T follicular helper cell (primary cell): ENCODE measurements around the gene LRBA.
"Not testable (repeated sequence)": the region's sequence is repeated elsewhere in the genome, so short reads cannot be mapped to it uniquely, and the experiment has no call there.

ENCODE experiments used
- DNase-seq: peaks from one replicate; pipeline ENCODE4 v3.0.0-alpha.2; 2020; ENCODE audit warnings: low read depth

The LRBA gene

DNA sequence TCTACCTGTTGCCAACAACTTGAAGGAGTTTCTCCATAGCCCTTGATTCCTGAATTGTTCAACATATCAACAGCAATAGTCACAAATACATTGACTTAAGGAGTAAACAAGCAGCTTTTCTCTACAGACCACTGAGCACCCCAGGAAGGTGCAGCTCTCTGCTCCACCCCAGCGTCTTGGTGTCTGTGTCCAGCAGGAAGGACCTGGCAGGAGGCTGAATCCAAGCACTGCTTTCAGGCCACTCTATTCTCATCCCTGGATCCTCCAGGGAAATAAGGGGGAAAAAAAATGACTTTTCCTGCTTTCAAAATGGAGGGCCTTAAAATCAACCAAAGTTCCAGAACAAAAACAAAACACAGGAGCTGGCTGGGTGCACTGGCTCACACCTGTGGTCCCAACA lies 593.5 kb downstream of the LRBA start:
- DNase-seq, result no peak

DNA sequence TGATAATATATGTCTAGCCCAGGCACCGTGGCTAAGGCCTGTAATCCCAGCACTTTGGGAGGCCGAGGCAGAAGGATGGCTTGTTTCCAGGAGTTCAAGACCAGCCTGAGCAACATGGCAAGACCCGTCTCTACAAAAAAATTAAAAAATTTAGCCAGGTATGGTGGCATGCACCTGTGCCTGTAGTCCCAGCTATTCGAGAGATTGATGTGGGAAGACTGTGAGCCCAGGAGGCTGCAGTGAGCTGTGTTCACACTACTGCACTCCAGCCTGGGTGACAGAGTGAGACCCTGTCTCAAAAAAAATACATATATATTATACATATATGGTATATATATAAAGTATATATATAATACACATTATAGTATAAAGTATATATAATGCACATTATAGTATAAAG lies 595.1 kb downstream of the LRBA start:
- DNase-seq, result no peak

DNA sequence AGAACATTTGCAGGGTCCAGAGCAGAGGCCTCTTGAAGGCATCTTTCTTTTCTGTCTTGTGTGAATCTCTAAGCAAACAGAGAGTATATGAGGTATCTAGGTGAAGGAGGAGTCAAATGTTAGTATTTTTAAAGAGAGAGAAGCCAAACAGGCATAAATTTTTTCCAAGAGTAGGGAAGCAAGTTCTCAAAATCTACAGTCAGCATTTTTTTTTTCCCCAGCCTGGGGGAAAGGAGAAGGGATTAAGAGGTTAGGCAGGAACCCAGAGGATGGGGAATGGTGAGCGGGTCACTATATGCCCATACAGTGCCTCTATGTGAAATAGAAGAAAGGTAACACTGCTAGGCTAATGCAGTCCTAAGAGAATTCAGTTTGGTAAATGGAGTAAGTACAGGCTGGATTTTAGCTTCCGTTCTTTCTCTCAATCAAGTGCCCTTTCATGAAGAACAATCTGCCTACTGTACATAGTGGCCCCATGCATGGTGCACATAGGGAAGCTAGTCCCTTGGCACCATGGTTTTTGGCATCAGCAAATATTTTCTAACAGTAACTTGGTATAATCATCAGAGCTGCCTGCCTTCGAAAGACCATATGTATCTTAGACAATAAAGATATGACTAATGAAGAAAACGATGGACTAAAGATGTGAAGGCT lies 596.2 kb downstream of the LRBA start:
- DNase-seq, result no peak

DNA sequence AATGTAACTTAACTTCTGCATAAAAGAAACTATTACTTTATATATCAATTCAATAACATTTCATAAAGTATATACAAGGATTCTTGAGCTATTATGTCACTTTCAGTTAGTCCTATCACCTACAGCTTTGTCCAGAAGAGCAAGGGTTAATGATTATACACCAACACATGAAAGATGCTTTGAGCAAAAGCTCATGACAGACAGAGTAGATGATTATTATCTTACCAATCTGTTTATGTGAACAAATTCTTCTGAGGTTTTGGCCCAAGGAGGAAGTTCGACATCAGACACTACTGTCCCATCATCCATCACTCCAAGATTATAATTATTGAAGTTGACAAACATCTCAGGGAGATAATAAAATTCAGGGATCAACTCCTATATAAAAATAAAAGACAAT lies 599.9 kb downstream of the LRBA start:
- no peak for DNase-seq

DNA sequence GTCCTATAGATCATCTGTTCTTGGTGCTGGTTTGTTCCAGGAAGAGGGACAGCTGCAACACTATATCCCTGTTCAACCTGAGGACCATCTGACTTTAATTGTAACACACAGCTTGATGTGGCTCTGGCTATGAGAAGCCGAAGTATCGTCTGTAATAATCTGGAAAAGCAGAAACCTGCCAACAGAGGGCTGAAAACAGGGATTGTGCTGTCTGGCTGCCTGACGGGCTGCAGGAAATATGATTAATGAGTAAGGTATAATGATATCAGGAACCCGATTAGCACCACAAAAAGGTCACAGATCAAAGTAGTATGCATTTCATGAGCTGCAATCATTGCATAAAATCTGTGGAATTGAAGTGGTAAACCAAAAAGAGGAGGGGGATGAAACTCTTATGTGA lies 603.6 kb downstream of the LRBA start:
- no peak for DNase-seq

DNA sequence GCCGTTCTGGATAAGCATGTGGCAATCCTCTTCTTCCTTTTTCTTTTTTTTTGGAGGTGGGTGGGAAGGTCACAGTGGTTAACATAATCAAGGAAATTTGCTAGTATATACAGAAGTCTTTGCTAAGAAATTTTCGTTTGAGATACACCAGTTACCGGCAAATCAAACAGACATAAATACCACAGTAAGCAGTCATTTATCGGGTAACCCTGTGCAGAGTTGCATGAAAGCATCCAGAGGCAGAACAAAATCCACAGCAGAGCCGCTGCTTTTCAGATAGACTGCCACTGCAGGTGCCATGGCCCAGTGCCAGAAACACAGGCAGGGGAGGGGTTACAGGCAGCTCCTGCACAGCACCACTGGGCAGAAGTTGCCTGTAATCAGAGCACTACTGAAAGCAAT lies 612.2 kb downstream of the LRBA start:
- DNase-seq, result no peak

DNA sequence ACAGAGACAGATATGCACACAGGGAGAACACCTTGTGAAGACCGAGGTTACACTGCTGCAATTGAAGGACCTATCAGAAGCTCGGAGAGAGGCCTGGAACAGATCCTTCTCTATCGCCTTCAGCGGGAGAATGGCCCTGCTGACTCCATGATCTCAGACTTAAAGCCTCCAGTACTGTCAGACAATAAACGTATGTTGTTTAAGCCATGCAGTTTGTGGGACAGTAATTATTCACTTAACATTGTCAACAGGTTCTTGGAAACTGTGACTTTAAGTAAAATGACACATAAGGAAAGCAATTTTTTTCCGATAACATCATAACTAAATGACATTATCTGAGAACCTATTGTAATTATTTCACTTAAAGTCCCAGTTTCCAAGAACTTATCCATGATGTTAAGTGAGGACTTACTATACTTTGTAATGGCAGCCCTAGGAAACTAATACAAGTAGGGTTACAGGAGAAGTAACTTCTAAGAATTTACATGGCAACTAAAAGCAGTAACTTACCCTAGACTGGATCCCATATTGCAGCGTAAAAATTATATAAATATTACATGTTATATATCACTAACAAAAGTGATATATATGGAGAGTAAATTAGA lies 613.9 kb downstream of the LRBA start:
- no peak for DNase-seq

DNA sequence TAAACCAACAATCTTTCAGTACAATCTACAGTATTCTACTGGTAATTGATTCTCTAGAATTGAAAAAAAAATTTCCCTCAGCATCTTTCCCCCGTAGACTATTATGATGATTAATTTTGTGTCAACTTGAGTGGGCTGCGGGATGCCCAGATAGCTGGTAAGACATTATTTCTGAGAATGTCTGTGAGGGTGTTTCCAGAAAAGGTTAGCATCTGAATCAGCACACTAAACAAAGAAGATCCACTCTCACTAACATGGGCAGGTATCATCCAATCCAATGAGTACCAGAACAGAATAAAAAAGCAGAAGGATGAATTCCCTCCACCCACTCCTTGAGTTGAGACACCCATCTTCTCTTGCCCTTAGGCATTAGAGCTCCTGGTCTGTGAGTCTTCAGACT lies 619.2 kb downstream of the LRBA start:
- DNase-seq, result no peak

DNA sequence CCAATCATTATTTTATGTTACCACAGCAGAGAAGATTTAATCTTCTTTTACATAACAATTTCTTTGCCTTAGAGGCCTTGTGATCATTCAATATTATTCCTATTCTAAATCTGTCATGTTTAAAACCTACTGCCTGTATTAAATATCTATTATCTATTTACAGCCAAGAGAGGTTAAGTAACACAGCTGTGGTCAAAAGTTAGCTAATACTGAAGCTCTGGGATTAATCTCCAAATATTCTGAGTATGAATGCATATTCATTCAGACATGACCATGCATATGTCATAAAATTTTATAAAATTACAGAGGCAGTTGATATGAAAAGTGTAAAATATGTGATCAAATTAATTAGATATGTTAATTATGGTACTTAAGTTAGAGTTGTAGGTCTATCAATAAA lies 621.0 kb downstream of the LRBA start:
- DNase-seq, result no peak

DNA sequence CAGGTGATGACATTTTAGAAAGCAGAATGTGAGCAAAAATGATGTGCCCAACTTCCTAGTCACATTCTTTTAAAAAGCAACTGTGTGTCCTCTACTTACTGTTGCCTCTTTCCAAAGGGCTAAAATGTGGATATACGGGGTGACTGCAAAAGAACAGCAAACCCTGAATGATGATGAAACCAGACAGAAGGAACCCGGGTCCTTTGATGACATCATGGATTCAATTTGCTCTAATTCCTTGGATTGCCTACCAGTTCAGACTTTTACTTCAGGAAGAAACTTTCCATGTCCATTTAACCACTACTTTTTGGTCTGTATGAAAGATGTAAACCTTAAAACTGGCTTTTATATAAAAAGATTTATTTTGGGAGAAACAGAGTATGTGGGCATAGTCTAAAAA lies 624.0 kb downstream of the LRBA start:
- no peak for DNase-seq

DNA sequence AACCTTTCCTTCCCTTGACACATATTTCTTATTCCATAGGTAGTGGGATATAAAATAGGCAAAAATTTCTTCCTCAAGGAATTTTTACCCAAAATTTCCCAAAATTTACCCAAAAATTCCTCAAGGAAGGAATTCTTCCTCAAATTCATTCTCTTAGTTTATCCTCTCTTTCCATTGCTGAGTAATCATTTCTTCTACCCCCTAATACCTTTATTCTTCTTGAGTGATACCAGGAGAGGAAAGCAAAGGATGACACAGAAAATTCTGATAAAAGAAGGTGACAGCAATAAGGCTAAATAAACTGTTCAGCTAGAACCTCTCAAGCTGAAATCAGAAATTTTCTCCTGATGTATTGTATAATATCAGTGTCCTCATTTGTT lies 624.6 kb downstream of the LRBA start:
- no peak for DNase-seq

DNA sequence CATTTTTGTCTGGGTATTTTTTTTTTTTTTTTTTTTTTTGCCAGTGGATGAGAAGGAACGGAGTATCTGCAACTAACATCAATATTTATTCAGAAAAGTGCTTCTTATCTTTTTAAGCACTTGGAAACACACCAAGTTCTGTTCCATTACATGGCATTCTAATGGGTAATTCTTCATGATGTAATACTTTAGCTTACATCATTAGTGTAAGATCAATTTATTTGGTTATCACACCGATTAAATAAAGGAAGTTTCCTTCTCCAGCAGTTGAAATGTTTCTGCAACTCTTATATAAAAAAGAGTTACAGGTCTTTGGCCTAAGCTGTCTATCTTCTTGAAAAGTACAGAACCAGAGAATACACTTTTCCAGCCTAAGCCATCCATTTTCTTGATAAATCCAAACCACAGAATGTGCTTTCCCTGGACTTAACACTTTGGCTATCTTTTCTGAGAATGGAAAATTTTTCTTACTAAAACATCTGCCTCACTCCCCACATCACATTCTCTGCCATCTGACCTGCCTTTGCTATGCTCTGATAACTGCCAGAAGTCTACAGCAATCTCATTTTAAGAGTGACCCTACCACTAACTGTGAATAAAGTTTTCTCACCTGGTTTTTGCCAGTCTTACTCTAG lies 625.1 kb downstream of the LRBA start:
- DNase-seq, result no peak

DNA sequence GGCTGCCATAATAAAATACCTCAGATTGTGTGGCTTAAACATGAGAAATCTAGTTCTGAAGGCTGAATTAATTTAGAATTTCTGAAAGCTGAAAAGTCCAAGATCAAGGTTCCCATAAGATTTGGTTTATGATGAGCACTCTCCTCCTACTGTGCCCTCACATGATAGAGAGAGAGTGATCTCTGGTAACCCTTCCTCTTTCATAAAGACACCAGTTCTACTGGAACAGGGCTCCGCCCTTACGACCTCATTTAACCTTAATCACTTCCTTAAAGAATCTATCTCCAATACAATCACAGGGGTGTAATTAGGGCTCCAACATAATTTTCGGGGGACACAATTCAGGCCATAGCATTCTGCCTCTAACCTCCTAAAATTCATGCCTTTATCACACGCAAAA lies 627.1 kb downstream of the LRBA start:
- DNase-seq, result no peak

DNA sequence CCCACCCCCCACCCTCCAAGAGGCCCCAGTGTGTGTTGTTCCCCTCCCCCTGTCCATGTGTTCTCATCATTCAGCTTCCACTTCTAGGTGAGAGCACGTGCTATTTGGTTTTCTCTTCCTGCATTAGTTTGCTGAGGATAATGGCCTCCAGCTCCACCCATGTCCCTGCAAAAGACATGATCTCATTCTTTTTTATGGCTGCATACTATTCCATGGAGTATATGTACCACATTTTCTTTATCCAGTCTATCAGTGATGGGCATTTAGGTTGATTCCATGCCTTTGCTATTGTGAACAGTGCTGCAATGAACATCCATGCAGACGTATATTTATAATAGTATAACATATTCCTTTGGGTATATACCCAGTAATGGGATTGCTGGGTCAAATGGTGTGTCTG lies 628.7 kb downstream of the LRBA start:
- DNase-seq, result not testable (repeated sequence)

DNA sequence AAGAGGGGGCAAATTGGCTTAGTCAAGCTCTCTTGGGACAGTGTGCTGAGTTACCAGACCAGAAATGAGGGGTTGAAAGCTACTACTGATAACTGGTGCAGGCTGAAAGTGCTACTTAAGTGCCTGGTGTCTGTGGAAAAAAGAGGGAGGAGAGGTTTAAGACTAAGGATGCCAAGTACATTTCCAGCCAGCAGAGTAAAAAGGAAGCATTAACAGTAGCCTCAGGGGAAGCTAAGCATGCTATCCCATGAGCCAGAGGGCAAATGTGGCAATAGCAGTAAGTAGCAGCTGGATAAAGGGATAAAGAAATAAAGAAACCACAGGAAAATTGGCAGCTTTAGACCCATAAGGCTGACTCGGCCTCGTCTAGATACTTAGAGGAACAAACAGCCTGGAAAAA lies 629.5 kb downstream of the LRBA start:
- no peak for DNase-seq

DNA sequence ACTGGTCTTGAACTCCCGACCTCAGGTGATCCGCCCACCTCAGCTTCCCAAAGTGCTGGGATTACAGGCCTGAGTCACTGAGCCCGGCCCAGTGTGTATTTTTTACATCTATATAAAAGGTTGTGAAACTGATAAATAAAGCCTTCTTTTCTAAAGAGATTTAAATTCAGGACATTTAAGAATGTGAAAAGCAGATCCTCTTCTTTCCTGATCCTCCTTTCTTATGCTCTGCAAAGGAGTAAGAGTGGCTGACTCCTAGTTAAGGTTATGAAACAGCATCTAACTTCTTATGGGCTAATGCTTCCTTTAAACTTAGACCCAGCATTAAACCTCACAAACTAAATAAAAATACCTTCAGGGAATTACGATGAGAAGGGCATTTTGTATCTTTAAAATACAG lies 630.8 kb downstream of the LRBA start:
- no peak for DNase-seq

DNA sequence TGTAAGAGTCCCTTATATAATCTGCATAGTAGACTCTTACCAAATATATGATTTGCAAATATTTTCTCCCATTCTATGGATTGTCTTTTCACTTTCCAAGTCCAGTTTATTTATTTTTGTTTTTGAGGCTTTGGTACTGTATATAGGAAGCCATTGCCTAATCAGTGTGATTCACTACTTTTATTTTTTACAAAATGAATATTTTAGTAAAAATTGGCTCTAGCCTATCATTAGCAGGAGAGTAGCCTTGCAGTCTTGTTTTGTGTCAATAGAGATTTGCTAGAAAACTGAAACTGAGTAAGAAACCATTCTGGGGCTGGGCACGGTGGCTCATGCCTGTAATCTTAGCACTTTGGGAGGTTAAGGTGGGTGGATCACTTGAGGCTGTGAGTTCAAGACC lies 633.1 kb downstream of the LRBA start:
- no peak for DNase-seq

DNA sequence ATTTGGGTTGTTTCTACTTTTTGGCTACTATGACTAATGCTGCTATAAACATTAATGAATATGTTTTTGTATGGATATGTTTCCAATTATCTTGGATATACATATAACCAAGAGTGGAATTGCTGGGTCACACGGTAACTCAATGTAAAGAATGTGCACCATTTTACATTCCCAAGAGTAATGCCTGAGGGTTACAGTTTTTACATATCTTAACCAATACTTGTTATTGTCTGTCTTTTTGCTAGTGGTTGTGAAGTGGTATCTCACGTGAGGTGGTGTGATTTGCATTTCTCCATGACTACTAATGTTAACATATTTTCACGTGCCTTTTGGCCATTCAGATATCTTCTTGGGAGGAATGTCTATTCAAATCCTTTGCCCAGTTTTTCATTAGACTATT lies 633.5 kb downstream of the LRBA start:
- no peak for DNase-seq

DNA sequence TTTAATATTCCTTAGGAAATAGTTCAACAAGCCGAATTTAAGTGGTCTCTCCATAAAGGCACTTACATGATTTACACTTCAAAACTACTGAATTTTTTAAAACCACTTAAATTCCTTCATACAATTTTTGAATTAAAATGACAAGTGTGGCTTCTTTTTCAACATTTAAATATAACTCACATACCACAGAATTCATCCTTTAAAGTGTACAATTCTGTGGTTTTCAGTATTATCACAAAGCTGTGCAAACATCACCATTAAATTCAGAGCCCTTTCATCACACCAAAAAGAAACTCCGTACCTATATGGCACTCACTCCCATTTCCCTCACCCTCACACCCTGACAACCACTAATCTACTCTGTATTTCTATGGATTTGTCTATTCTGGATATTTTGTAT lies 634.0 kb downstream of the LRBA start:
- DNase-seq, result no peak

DNA sequence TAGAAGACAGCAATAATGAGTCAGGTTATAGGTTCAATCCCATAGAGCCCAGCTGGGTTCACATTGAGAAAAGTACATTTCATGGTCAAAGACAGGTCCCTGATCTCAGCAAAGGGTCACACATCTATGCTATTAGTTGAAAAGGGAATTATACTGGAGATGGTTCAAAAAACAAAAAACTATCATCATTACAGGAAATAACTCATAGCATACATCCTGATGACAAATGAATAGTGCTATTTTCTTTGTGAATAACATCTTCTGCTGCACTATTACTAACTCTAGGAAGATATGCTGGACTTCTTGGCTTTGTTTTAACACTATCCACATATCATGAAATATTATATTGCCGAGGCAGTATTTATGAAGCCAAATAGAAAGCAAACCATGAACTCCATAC lies 635.6 kb downstream of the LRBA start:
- DNase-seq, result no peak

DNA sequence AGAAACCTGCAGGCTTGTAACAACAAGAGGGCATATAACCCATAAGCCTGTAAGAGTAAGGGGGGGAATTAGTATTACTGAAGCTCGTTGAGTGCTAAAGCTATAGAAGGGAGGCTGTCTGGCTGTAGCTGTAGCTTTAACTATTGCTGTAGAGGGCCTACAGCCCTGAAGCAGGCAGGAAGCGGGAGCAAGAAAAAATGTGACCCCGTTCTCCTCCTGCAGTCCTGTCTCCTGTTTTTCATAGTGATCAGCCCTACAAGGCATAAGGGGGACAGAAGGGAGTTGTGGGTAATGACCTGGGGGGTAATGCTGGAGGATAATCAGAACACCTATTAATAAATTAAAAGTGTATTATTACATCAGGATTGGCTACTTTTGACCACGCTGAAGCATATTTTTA lies 640.1 kb downstream of the LRBA start:
- no peak for DNase-seq

DNA sequence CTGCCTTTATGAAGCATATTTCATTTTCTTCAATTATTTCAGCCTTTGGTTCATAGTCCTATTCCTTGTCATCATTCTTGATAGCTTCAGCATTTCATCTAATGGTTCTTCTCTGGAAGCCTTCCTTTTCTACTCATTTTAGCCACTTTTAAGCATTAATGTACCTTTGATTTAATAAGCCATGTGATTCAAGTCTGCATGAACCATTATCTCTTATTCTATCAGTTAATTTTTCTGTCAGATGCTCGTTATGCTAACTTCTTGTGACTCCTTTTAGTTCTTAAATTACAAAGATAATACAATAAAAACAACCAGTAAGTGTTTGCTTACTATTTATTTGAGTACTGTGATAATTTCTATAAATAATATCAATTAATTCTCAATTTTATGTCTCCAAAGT lies 643.2 kb downstream of the LRBA start:
- no peak for DNase-seq

DNA sequence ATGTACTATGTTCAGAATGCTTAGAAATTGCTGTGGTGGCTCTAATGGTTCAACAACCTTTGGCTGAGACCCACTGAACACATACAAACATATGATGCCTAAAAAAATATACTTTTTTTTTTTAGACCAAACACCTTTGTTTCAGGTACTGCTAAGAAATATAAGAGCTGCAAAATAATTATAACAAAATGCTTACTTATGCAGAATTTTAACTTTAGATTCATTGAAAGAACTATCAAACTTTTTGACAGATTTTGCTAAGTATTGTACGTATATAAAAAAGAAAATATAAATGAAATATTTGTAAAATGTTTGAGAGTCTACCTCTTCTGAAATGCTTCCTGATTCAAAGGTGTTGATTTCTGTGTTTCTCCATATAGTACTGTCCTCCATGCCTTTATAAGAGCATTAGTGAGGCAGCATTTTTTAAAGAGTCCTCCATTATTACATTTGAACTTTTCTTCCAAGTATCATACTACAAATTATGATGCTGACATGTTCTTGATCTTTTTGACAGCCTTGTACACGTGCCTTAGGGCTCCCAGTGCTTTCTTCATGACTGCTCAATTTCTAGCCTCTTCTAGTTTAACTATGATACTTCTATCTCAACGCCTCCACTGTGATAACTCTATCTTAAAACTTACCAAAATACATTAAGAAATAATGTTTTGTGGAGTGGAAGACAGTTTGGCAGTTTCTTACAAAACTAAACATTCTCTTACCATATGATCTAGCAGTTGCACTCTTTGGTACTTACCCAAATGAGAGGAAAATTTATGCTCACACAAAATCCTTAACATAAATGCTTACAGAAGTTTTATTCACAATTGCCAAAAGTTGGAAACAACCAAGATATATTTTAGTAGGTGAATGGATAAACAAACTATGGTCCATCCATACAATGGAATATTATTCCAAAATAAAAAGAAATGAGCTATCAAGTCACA lies 645.4 kb downstream of the LRBA start:
- no peak for DNase-seq
